Inferior parietal cortex (tissue), 1 donor: ENCODE results near the gene SCMH1.
A peak's percentile ranks its signal among the peaks of the same experiment; 100 is the strongest.
"Not testable (repeated sequence)": the region's sequence is repeated elsewhere in the genome, so short reads cannot be mapped to it uniquely, and the experiment has no call there.

Experiments used
- DNase-seq: peaks from one replicate; pipeline ENCODE4 v3.0.0-alpha.2; 2016; ENCODE audit errors: extremely low spot score

SCMH1 gene

DNA sequence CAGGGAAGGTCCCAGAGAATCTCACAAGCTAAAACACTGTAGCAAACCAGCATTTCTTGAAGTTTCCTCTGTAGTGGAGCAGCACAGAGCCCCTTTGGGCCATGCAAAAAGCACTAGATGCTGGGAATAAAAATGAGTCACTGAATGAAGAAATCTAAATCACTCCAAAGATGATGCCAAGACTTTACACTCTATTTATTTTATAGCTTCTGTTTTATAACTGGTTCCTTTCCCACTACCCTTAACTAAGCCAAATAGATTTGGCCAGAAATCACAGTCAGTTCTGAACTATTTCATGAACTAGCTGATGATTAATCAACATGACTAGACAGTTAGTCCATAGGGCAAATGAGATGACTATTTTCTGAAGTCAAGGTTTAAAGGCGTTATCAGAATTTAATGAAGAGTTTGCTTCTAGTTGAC, 89.5 kb downstream of the SCMH1 start:
- no peak for DNase-seq

GRCh38 chr1:41151846-41152245, 90.3 kb downstream of the SCMH1 start:
- DNase-seq: no peak

DNA sequence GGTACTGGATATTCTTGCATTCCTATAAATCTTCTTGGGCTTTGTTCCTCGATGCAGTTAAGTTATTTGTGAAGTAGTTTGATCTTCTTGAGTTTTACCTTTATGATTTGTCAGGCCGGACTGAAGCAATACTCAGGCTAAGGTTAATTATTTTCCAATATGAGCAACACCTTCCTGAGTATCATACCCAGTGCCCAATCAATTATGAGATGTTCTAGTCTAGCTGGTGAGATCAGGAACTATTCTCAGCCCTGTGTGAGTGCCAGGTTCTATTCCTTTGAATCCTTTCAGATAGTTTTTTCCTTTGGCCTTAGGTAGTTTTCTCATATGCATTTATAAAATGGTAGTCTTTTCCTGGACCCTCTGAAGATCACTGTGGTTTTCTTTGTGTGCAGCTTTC, 92.5 kb downstream of the SCMH1 start:
- no peak for DNase-seq

- no peak for DNase-seq
These were observed 97.8 kb downstream of the SCMH1 start for GRCh38 chr1:41144285-41144684.

DNA sequence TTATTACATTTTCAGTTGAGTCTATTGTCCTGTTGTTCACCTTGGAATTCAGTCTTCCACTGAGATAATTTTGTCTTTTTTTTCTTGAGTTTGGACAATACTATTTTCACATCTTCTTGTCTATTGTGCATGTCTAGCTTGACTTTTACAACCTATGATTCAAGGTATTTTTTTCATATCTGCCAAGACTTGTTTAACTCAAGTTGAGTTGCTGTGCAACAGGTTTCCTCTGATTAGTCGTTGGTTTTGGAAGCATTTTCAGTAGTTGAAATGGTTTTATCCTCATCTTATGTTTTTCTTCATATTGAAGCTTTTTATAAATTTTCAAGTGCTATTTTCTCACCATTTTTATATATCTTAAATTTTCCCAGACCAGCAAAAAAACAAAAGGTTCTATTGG, 103.6 kb downstream of the SCMH1 start:
- no peak for DNase-seq

DNA sequence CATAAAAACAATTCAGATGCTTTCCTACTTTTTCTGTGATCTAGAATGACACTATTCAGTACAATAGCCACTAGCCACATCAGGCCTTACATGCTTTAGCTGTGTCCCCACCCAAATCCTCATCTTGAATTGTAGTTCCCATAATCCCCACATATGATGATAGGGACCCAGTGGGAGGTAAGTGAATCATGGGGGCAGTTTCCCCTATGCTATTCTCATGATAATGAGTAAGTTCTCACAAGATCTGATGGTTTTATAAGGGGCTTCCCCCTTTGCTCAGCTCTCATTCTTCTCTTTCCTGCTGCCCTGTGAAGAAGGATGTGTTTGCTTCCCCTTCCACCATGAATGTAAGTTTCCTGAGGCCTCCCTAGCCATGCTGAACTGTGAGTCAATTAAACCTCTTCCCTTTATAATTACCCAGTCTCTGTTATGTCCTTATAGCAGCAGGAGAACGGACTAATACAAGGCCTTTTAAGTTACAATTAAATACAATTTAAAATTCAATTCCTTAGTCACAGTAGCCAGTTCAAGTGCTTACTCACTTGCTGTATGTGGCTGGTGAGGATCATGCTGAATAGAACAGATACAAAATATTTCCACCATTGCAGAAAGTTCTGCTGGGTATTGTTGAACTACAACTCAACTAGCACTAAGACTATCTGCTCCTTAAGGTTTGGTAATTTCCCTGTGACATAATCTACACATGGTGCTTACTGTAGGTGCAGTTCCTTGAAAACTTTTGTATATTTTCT, 106.7 kb downstream of the SCMH1 start:
- DNase-seq: no peak

GRCh38 chr1:41134325-41134724, 107.8 kb downstream of the SCMH1 start:
- not testable (repeated sequence) for DNase-seq

GRCh38 chr1:41122851-41123518, 119.1 kb downstream of the SCMH1 start:
- no peak for DNase-seq

DNA sequence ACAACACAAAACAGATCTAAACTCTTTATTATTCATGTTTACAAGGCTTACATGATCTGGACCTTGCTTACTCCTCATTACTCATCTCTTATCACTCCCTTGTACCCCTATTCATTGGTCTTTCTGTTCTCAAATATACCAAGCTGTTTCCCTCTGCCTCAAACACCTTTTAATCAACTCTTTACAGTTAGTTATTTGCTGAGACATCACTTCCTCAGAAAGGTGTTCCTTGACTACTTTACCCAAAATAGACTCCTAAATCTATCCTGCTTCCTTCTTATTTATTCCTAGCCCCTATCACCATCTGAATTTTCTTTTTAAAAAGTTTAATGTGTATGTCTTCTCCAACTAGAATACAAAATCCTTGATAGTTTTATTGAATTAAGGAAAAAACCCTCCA, 120.0 kb downstream of the SCMH1 start:
- DNase-seq: no peak

DNA sequence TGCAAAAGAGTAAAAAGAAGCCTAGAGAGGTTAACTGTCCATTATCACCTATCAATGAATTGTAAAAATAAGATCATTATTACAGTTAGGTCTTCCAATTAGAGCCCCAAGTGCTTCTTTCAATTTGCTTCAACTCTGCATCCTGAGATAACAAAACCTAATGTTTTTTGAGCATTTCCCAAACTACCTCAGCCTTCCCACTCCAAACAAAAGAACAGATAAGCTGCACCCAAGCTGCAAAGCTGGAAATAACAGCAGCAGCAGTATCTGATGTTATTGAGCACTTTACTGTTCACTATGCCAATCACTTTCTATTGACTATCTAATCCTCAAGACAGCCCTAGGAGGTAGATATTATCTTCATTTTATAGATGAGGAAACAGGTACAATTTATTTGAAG, 123.5 kb downstream of the SCMH1 start:
- DNase-seq: no peak

DNA sequence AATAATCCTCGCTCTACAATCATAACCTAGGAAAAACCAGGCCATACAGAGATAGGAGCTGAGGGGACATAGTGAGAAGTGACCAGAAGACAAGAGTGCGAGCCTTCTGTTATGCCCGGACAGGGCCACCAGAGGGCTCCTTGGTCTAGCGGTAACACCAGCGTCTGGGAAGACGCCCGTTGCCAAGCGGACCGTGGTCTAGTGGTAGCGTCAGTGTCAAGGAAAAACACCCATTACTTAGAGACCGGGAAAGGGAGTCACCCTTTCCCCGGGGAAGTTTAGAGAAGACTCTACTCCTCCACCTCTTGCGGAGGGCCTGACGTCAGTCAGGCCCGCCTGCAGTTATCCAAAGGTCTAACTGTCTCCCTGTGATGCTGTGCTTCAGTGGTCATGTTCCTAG, 124.9 kb downstream of the SCMH1 start:
- not testable (repeated sequence) for DNase-seq

- no peak for DNase-seq
These were observed 131.4 kb downstream of the SCMH1 start for GRCh38 chr1:41110736-41111135.

DNA sequence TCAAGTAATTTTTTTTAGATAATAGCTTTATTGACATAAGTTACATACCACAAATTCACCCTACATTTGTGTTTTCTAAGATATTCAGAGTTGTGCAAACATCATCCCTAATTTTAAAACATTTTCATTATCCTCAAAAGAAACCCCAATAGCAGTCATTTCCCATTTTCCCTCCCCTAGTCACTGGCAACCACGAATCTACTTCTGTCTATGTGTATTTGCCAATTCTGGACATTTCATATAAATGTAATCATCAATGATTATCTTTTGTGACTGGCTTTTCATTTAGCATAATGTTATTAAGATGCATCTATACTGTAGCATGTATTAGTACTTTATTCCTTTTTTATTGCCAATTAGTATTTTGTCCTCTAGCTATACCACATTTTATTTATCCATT, 131.8 kb downstream of the SCMH1 start:
- no peak for DNase-seq

DNA sequence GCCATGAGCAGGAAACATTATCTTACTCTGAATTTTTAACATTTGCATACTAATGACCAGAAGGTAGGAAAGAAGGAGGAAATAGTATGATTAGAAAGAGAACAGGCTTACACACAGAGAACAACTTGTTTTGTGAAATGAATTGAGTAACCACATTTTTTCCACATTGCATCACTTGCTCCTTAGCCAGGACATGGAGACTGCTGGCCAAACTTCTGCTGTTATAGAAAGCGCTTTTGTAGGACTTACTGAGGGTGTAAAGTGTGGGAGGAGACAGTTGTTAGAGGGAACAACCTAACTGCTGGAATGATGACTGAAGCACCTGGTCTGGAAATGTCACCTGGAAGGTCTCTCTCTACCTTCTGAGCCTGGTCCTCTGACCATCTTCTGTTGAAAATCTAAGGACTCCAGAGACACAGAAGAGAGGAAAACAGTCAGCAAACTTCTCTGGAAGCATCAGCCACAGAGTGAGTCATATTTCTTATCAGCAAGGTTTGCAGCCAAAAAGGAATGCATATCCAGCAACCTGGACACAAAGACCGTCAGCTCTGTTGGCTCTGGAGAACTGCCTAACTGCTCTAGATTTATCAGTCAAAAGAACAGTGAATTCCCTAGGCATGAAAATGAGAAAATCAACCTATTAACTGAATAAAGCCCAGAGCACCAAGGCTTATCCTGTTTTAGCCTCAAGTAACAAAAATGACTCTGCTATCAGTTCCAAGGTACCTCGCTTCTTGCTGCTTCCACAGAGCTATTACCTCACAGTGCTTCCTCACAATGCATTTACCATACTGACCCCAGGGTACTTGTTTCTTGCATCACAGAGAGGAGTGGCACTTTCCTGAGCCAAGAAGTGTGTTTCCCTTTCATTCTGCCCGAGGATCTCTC, 132.6 kb downstream of the SCMH1 start:
- peak; percentile 64 for DNase-seq

- DNase-seq: no peak
These were observed 133.3 kb downstream of the SCMH1 start for GRCh38 chr1:41108696-41109275.

DNA sequence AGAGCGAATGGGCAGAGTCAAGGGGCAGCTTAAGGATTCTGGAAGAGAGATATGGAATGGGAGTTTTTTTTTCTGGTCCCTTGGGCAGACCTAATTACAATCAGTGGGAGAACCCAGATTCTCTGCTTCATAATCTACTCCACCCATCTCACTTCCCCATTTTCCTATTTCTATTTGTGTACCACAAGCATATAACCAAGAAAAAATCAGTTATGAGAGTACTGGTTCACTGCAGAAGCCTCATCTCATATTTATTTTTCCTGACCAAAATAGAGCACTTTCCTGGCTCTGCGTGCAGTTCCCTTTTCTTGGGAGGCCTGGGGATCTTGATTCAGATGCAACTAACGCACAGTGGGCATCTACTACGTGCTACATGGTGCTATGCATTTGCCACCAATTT, 138.3 kb downstream of the SCMH1 start:
- DNase-seq: no peak

- DNase-seq: no peak
These were observed 139.5 kb downstream of the SCMH1 start for GRCh38 chr1:41102653-41103052.

GRCh38 chr1:41101950-41102607, 140.0 kb downstream of the SCMH1 start:
- peak; percentile 66 for DNase-seq

DNA sequence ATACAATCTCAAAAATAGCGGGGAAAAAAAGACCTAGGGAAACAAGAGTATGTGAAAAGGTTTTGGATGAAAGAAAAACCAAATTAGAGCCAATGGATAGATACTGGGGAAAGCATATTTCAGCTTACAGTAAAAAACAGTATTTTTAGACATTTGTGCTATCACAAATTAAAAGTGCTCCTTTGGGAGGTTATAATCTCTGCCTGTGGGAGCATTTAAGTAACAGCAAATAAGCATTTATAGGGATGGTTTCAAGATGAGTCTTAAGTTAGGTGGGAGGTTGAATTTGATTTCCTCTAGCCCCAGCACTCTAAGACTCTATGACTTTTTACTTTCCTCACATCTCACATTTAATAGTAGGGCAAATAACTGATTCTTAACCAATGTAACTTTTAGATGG, 141.0 kb downstream of the SCMH1 start:
- DNase-seq: no peak

GRCh38 chr1:41100170-41100569, 141.9 kb downstream of the SCMH1 start:
- DNase-seq: no peak

- DNase-seq: no peak
These were observed 143.2 kb downstream of the SCMH1 start for GRCh38 chr1:41098730-41099460.
